UCSD-AML1 (cell line): ENCODE results near the gene RTF2.

Experiments
- DNase-seq: peaks from one replicate; lab custom pipeline; 2025; ENCODE audit not compliant: unreplicated experiment; lab: John Stamatoyannopoulos, UW

Gene RTF2

DNA sequence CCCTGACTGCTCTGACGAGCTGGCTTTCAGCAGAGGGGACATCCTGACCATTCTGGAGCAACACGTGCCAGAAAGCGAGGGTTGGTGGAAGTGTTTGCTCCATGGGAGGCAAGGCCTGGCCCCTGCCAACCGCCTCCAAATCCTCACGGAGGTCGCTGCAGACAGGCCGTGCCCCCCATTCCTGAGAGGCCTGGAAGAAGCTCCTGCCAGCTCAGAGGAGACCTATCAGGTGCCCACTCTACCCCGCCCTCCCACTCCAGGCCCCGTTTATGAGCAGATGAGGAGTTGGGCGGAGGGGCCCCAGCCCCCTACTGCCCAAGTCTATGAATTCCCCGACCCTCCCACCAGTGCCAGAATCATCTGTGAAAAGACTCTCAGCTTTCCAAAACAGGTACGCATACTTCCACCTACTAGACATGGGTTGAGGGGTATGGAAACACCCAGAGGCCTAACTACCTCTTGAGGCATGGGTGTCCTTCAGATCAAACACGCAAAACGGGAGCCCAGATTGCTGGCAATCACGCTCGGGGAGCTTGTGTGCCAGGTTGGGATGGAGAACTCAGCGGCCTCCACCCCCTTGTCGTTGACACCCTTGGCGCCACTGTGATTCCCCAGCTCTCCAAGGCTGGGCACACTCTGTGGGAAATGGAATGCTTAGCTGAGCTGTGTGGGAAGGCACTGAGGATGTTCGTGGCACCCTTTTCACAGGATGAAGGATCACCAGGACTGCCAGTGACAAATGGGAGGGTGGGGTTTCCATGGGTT is 31.0 kb upstream of the RTF2 start:
- DNase-seq = no peak

DNA sequence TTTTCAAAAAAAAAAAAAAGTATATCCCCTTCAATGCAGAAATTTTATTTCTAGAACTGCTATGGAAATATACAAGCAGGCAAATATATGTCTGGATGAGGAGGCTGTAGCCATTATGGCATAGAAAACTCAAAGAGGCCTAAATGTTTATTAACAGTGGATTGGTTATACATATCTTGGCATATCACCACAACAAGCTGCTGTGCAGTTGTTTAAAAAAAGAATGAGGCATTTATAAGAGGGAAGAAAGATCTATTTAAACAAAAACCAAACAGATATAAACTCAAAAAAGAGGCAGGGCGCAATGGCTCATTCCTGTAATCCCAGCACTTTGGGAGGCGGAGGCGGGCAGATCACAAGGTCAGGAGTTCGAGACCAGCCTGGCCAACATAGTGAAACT is 30.1 kb upstream of the RTF2 start:
- no peak for DNase-seq

DNA sequence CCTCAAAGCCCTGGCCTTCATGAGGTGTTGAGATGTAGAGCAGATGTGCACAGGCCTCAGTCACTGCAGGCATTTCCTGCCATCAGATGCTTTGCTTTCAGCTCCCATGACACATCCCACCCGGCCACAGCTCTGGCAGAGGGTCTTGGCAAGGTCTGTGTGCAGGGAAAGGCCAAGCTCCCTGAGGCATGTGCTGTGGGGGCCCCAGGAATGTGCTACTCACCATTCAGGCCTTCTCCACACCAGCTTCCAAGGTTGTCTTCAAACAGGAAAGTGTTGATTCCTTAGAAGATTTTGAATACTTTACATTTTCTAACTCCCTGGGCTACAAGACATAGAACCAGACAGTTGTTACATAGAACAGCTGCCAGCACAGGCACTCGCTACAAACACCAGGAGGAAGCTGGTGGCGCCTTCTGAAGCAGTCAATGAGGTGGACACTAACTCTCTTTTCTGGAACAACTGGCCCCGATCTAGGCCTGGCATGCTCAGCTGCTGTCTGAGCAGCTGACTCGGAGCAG is 28.6 kb upstream of the RTF2 start:
- no peak for DNase-seq

DNA sequence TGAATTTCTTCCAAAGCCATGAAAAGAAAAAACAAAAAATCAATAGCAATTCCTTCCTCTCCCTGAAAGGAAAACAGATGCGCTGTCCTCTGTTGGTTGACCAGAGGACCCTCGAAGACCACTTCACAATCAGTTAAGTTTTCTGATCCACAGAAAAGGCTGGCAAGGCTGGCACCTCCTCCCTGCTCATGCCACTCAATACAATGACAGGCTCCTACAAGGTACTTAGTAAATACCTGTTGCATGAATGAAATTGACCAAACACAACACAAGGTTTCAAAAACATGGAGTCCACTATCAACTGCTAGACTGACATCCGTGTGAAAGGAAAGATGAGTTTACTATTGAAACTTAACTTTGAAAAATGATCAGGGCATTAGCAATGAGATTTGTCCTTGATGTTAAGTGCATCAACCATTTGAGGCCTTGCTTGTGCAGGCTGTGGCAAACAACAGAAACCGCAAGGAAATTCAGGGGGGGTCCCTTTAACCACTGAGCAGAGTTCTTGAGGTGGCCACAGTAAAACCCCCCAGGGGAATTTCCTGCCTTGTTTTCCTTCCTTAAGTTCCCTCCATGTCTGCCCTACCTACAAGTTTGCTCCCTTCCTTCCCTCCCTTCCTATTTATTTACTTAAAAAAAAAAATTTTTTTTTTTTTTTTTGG is 27.9 kb upstream of the RTF2 start:
- DNase-seq = peak; percentile 61

DNA sequence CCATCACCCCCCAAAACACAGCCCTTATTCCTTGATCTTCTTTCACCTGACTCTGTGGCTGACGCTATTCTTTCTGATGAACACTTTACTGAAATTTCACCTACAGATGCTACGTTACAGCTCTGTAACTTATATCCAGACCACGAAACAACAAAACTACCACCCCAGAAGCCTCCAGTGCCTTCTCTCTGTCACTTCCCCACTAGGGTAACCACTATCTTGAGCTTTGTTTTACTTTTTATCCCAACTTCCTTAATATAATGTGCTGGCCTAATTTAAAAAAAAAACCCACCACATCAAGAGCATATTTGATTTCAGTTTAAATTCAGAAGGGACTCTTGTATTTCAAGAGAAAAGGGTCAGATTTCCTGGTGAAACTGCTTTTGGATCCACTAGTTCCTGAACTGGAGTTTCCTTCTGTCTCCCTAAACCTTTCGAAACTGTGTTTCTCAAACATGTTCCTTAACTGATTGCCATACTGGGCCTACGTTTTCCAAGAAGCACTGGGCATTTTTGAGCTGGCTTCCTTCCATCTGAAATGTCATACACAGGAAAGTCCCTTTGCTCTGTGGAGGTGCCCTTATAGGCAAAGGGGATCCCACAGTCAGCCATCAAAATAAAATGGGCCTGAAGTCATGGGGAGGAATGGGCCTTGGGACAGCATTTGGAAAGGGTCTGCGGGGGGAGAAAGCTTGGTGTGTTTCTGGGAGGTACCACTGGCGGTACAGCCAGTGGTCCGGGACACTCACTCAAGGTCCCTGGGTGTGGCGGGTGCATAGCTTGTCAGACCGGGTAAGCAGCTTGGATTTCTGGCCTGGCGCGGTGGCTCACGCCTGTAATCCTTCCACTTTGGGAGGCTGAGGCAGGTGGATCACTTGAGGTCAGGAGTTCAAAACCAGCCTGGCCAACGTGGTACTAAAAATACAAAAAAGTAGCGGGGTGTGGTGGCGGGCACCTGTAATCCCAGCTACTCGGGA is 25.8 kb upstream of the RTF2 start:
- no peak for DNase-seq

DNA sequence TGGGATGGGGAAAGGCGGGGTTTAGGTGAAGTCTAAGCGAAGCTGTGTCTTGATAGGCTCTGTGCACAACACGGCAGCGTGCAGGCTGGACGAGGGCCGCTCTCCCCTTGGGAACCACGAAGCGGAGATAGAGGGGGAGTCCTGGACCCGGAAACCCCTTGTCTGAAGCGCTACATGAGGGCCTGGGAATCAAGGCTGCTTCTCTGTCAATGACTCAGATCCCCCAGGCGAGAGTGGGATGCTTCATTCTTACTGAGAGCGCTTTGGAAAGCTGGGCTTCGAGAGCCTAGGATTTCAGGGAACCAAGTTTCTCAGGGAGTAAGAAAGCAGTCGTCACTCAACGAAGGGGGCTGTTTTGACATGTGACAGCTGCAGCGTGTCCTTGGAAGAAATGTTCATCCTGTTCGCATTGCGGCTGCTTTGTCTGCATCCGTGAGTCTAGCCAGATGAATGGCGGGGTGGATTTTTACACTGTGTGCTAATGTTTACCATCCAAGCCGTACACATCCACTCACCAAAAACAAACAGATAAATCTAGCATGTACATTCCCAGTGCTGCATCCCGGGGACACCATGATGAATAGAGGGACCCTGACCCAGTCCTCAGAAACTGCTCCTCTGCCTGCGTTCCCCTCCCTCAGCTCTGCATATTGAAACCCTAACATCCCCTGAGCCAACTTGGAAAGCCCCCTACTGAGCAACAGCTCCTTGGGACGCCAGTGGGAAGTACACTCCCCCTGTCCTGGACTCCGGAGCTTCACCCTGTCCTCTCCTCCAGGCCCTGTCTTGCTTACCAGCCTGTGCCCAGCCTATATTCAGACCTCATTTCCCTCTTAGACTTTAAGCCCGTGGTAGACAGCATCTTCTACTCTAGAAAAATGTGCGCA is 24.5 kb upstream of the RTF2 start:
- no peak for DNase-seq

DNA sequence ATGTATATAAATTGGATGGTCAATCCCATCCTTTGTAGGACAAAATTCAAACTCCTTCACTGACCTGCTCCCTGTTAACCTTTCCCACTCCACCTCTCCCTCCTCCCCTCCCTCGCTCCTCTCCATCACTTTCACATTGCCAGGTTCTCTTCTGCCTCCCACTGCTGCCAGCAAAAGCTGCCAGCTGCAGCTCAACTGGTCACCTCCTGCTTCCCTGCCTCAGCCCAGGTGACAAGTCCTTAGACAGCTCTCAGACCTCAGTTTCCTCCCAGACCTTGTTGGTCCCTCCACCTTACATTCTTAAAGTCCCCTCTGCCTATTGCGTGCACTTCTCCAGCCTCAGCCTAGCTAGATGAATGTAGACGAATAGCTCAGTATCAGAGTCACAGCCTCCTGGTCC is 23.3 kb upstream of the RTF2 start:
- DNase-seq = no peak

DNA sequence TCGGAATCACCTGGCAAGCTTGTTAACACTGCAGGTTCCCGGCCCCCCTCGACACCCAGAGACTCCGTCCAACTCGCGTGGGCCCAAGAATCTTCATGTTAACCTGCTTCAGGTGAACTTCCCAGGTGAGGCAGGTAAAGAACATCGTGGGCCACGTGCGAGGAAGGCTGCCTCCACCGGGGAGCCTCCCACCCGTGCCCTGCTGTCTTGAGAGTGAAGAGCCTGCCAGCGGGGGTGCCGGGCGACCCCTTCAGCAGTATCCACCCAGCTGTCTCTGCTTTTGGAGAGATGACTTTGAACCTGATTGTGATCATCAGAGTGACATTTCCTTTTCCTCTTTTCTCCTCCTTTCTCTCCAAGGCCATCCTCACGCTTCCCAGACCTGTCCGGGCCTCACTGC is 22.9 kb upstream of the RTF2 start:
- no peak for DNase-seq

DNA sequence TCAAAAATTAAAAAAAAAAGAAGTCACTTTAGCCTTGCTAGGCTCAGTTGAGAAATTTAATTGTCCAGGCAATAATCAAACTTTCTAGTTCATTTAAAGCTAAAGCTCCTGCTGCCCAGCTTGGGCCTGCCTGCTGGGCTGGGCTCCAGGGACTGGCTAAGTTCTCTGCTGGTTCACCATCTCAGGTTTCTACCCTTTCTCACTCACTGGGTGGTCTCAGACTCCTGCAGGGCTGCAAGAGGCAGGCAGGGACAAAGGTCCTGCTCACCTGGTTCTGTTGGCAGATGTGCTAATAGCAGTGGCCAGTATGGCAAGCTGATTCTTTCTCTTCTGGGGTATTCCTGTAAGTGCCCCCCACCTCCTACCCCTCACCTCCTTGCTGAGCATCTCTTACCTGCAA is 21.2 kb upstream of the RTF2 start:
- DNase-seq = no peak

DNA sequence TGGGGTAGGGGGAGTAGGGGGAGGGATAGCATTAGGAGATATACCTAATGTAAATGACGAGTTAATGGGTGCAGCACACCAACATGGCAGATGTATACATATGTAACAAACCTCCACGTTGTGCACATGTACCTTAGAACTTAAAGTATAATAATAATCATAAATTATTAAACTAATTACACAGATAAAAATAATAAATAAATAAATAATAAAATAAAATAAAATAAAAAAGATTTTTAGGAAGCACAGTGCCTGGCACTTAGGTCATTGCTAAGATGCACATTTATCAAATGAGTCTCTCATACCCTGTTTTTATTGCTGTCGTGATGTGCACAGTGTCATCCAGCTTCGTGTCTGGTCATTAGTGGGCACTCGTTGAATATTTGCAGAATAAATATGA is 19.0 kb upstream of the RTF2 start:
- no peak for DNase-seq

DNA sequence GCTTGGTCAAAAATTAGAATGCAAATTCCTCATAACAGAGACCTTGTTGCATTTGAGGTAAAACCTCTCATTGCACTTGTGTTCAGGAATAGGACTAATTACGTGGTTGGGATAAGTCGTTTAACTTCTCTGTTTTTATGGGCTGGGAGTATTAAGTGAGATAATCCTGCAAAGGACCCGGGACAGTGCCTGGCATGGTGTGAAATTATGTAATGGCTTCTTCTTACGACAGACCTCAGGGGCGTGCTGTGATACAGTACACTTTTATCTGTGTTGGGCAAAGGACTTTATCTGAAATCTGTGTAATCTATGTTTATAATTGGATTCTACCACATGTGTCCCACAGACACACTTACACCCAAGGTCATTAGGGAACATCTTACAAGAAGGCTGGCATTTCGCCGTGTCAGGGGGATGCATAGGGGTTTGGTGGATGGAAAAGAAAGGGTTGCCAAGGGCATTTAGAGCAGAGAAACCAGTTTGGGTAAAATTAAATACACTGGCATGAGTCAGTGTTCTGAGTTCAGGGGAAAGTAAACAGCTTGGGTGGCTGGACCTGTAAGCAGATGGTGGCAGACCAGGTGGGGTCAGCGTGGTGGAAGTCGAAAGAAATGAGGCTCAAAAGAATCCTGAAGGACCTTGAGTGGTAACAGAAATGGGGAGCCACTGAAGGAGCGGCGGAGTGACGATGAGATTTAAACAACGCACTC is 17.2 kb upstream of the RTF2 start:
- no peak for DNase-seq

DNA sequence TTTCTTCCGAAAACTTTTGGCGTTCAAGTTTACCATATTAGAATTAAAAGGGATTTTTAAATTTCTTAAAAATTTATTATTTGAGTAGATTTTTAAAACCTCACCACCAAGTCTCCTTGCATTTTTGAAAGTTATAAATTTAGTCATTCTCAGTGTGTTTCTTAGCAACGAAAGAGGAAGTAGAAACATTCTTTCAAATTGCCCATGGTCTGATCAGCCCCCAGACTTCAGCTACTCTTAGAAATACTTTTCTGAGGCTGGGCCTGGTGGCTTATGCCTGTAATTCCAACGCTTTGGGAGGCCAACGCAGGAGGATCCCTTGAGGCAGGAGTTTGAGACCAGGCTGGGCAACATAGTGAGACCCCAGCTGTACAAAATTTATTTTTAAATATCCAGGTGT is 15.1 kb upstream of the RTF2 start:
- DNase-seq = no peak

DNA sequence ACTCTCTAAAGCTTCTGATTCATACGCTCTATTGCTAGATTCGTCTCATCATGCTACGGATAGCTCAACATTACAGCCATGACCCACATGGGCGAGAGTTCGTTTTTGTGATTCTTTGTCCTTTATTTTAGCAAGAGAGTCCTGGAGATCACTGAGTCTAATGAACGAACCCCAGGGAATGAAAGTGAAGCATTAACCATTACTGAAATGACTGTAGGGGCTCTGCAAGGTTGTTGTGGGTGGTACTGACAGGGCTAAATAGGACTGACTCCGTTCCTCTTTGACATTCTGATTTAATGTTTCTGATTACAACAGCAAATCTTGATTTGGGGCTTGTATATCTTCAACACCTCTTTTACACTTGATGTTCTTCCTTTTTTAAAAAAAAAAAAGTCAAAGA is 13.7 kb upstream of the RTF2 start:
- no peak for DNase-seq

DNA sequence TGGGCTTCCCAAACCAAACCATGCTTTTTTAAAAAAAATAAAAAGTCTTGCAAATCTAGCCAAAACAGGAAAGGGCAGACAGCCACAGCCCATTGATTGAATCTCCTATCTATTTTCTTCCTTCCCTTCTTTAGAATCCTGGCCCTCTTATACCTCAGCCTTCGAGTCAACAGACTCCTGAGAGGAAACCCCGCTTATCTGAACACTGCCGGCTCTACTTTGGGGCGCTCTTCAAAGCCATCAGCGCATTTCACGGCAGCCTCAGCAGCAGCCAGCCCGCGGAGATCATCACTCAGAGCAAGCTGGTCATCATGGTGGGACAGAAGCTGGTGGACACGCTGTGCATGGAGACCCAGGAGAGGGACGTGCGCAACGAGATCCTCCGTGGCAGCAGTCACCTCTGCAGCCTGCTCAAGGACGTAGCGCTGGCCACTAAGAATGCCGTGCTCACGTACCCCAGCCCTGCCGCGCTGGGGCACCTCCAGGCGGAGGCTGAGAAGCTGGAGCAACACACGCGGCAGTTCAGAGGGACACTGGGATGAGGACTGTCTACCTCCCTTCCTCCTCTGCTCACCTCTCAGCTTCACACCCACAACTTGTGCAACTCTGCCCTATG is 10.1 kb upstream of the RTF2 start:
- DNase-seq = no peak

DNA sequence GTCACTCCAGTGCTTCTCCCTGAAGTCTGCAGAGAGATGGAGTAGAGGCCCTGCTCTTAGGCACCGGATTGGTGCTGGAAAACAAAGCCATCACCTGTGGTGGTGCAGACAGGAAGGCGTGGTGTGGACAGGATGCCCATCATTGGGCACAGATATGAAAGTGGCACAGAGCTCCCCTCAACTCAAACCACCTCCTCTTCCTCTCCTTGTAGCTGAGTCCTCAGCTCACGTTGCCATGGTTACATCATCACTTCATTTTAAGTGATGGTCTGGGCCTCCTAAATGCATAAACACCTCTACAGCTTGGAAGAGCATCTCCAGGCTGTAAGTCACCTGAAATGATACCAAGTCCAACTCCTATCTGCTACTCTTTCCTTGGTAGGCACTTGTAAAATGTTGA is 8.0 kb upstream of the RTF2 start:
- DNase-seq = no peak

DNA sequence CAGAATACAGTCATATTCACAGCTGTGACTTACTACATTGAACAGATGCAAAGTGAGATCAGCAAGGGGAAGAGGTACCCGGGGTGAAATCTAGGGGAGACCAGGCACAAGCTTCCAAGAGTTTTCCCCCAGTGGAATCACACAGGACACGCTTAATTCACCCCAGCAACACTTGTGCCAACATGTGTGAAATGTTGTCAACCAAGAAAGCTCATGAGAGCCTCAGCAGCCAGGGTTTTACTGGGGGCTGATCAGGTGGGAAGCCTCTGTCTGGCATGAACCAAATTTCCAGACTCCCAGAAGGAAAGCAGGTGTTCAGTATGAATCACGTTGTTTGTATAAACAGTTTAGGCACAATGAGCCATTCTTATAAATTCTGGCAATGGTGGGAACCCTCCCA is 6.9 kb upstream of the RTF2 start:
- DNase-seq = no peak

DNA sequence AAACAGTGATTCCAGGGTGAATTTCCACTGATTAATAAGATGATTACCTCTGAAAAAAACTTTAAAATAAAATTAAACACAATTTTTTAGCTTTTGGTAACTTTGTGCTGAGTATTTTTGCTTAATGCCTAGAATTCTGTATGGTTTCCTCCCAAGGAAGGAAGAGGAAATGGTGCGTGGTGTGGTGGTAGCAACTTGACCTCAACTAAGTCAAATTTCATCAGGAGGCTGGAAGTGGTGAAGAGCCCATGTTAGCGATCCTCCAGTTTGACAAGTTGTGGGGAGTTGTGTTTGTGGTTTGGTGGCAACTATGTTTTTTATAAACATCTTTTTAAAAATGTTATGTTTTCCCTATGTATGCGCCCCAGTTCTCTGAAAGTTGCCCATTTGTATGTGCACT is 5.0 kb upstream of the RTF2 start:
- no peak for DNase-seq

DNA sequence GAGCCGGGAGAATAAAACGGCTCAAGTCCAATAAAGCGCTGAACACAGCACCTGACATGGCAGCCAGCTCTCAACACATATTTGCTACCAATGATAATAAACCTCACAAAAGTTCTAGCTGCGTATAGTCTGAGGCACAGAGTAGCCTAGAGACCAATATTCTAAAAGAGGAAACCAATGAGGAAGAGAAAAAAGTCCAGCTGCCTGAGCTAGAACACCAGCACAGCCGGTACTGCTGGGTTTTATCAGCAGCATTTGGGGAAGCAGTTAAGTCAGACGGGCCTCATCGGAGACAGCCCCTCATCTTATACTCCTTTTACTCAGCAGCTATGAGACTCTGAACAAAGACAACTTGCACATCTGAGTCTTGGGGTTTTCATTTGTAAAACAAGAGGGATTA is 2.4 kb upstream of the RTF2 start:
- no peak for DNase-seq

DNA sequence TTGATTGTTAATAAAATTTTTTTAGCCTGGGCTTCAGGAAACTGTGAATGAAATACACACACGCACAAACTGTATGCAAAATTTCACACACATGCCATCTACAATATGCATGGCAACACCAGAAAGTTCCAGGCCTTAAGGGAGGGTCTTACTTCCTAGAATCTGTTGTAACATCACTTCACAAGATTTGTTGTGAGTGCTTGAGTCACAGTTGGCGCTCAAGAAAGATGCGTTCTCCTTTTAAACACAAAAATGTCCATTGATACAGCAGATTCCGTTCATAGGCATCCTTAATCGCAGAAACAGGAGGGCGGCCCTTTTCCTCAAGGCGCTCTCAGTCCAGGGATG is 485 bp upstream of the RTF2 start:
- DNase-seq = no peak

DNA sequence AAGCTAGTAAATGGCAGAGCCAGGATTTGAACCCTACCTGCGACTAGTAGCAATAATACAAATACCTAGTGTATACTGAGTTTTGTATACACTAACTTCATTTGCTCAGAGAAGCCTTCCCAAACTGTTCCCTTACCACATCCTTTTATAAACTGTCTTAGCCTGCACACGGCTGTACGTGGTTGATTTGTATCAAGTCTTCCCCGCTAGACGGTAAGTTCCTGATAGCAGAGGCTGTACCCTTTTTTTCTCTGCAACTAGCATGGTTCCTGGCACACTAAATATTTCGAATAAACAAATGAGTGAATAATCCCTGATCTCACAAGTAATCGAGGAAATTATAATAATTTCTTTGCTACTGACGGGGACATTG is 636 bp downstream of the RTF2 start:
- DNase-seq = no peak
